VCaP (cell line): ENCODE data around the gene SIPA1L3.
A peak's percentile ranks its signal among the peaks of the same experiment; 100 is the strongest.

ENCODE experiments used
- H3K27ac ChIP-seq: fragments of 450-650 bp; 2 replicates; pipeline ENCODE4 v1.5.1; 2017
- CTCF ChIP-seq: fragments of 450-650 bp; conservative IDR thresholded peaks from 2 replicates; pipeline ENCODE4 v1.5.1; 2017; ENCODE audit warnings: mild to moderate bottlenecking, moderate library complexity

The SIPA1L3 gene

DNA sequence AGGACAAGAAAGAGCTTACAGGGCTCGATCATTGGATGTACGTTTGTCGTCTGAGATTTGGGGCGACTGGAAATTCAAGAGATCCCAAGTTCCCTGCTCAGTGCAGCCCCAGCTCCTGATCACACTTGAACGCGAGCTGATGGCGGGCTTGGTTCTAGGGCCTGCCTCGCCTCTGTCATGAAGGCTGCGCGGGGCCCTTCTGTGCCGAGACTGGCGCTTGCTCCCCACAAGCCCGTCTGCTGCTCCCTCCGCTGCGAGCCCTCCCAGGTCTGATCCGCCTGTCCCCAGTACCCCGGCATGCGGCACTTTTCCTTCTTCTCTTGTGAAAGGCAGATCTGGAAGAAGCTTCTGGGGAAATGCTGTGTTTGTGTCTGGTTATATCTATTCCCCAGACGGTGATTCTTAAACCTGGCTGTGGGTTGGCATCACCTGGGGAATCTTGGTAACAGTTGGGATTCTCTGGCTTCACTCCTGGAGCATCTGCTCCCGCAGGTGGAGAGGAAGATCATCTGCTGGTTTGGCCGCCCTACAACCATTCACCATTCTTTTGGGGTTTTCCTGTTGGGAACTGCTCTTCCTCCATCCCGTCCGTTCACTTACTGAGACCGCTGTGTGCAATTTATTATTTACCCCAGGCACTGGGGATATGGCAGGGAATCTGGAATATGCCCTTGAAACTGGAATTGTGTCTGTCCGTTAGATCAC, 43.6 kb downstream of the SIPA1L3 start:
- no peak for TF ChIP-seq CTCF
- peak overlapping the region; percentile 52 for H3K27ac ChIP-seq

DNA sequence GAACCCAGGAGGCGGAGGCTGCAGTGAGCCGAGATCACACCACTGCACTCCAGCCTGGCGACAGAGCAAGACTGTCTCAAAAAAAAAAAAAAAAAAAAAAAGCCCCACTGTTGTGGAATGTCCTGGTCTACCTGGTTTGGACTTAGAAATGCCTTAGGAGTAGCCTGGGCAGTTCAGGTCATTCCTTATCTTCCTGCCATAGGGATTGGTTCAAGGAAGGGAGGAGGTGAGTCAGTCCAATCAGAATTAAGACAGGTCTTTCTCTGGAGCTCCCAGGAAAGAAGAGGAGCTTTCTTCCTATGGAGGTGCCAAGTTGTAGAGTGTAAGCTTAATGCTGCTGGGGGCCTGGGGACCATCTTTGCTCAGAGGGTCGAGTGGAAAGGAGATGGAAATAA, 44.8 kb downstream of the SIPA1L3 start:
- H3K27ac ChIP-seq = peak overlapping the region; percentile 52; the same call in 1 of the 2 replicates
- TF ChIP-seq CTCF = no peak

DNA sequence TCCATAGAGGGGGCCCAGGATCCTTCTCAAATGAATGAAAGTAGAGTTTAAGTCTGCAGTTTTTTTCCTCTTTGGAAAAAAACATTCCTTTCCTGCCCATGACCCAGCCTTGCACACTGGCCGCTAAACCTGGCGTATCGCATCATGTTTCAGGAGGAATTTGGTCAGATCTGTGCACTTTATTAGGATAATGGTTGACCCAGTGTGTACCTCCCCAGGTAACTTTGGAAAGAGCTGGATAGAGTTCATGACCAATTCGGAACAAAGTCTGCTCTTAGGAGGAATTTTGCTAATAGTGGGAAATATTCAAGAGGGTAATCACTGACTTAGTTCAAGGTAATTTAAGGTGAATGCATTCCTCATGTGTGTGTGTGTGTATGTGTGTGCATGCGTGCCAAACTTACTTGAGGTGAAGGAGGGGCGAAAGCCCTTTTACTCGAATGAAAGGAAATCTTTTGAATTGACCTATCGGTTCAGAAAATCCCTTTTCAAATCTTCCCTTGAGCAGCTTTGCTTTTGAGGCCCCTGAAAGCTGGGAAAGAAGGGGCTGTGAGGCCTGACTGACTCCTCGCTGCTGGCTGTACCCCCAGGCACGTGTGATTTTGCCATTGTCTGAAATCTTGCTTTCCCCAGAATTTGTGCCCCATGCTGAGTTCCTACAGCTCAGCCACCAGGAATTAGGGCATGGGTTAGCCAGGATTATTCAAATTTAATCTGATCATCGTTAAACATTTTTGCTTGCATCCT, 46.3 kb downstream of the SIPA1L3 start:
- peak overlapping the region; percentile 52 for H3K27ac ChIP-seq
- TF ChIP-seq CTCF = no peak

GRCh38 chr19:37953918-37954303, 46.9 kb downstream of the SIPA1L3 start:
- no peak for TF ChIP-seq CTCF
- peak overlapping the region; percentile 52 for H3K27ac ChIP-seq

DNA sequence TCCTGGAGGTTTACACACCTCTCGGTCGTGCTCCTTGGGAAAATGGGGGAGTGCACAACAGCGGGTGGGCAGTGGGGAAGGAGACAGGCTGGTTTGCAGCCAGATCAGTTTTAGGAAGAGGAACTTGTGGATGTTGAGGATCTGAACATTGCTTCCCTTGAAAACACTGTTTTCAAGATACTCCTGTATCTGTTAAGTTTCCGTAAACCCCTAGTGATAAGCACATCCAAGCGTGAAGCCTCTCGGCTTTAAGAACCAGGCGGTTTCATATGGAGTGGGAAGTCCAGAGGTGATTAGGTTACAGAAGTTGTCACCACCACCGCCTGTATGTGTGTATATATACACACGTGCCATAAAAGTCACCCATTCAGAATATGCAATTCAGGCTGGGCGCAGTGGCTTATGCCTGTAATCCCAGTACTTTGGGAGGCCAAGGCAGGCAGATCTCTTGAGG, 47.4 kb downstream of the SIPA1L3 start:
- peak overlapping the region; percentile 52 for H3K27ac ChIP-seq
- no peak for TF ChIP-seq CTCF

DNA sequence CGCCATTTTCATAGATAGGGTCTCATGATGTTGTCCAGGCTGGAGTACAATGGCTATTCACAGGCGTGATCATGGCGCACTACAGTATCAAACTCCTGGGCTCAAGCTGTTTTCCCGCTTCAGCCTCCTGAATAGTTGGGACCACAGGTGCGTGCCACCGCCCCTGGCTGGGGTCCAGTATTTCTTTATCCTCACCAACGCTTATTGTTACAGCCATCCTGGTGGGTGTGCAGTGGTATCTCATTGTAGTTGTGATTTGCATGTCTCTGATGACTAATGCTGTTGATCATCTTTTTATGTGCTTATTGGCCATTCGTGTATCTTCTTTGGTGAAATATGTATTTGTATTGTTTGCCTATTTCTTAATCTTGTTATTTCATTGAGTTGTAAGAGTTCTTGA, 49.0 kb downstream of the SIPA1L3 start:
- TF ChIP-seq CTCF = no peak
- peak overlapping the region; percentile 69 for H3K27ac ChIP-seq

GRCh38 chr19:37957176-37957575, 50.2 kb downstream of the SIPA1L3 start:
- peak overlapping the region; percentile 69 for H3K27ac ChIP-seq
- no peak for TF ChIP-seq CTCF
